Esophagus muscularis mucosa (tissue), 4 donors: Measurements from ENCODE around the gene BBS2. TPM values are rescaled to one million over a fixed set of nuclear protein-coding genes. Genes with fewer than 3 reads are reported as not detected.

Source experiments
- DNase-seq: peaks from one replicate; pipeline ENCODE4 v3.0.0-alpha.2; 2017; ENCODE audit errors: extremely low spot score
- H3K27ac ChIP-seq, 4 donors: fragments of 200-600 bp; sonication (generic); replicated peaks in 1 of 4; 1 replicate in 3 of 4; 2 replicates in 1 of 4; pipeline ENCODE4 v1.5.1; 2016 to 2019; ENCODE audit warnings: mild to moderate bottlenecking in 1 of 4
- H3K27me3 ChIP-seq, 4 donors: fragments of 200-600 bp; sonication (generic); one replicate each; pipeline versions ENCODE4 v1.5.1 to v1.6.0; 2016 to 2019
- H3K36me3 ChIP-seq, 4 donors: fragments of 200-600 bp; sonication (generic); one replicate each; pipeline ENCODE4 v1.5.1; 2016 to 2019
- H3K4me1 ChIP-seq, 4 donors: fragments of 200-600 bp; sonication (generic); one replicate each; pipeline ENCODE4 v1.5.1; 2016 to 2019
- H3K4me3 ChIP-seq, 4 donors: fragments of 200-600 bp; sonication (generic); 1 replicate in 2 of 4; 2 replicates in 2 of 4; pipeline ENCODE4 v1.5.1; 2016 to 2019; ENCODE audit warnings: mild to moderate bottlenecking in 4 of 4, moderate library complexity in 1 of 4
- H3K9me3 ChIP-seq, 4 donors: fragments of 200-600 bp; sonication (generic); 1 replicate in 3 of 4; 2 replicates in 1 of 4; pipeline ENCODE4 v1.5.1; 2016 to 2019
- EP300 ChIP-seq: sonication (generic); formaldehyde crosslinking; IDR thresholded peaks from one replicate; pipeline ENCODE4 v1.6.1; 2017; ENCODE audit warnings: antibody characterized with exemption
- POLR2A ChIP-seq: fragments of 450-650 bp; IDR thresholded peaks from one replicate; pipeline ENCODE4 v1.6.1; 2017; ENCODE audit warnings: antibody characterized with exemption, moderate library complexity, mild to moderate bottlenecking, low read depth
- POLR2AphosphoS5 ChIP-seq, 2 donors: sonication (generic); formaldehyde crosslinking; IDR thresholded peaks; one replicate each; pipeline ENCODE4 v1.6.1; 2017; ENCODE audit warnings: antibody characterized with exemption in 2 of 2
- WGBS: methylation state at CpG from one replicate; pipeline ENCODE4 v1.1.5; 2018; 5-methylcytosine and 5-hydroxymethylcytosine counted together
- intact Hi-C: fragments of 100-400 bp; cut with DNase I; formaldehyde crosslinking; loops from one replicate; pipeline ENCODE4 v1.15.1; 2023
- total RNA-seq, 4 donors: library from RNA; depleted of rRNA; stranded (reverse); fragments of >200 nt; gene quantifications; one replicate each; pipeline versions ENCODE4 v1.1.0 to v1.2.1, GENCODE V29; 2016
- TF ChIP-seq, protein P1 (sequence below), 3 experiments: fragments of 200-600 bp in 2 of 3; fragments of 450-650 bp in 1 of 3; sonication (generic) in 2 of 3; IDR thresholded peaks; one replicate each; pipeline ENCODE4 v1.5.1; 2017 to 2019; ENCODE audit warnings: antibody characterized with exemption in 3 of 3, mild to moderate bottlenecking in 2 of 3, moderate library complexity in 1 of 3

BBS2 gene
- total RNA-seq, 4 donors from 2014 or later, result 33.2 to 47.8 (median 39.0) TPM

DNA sequence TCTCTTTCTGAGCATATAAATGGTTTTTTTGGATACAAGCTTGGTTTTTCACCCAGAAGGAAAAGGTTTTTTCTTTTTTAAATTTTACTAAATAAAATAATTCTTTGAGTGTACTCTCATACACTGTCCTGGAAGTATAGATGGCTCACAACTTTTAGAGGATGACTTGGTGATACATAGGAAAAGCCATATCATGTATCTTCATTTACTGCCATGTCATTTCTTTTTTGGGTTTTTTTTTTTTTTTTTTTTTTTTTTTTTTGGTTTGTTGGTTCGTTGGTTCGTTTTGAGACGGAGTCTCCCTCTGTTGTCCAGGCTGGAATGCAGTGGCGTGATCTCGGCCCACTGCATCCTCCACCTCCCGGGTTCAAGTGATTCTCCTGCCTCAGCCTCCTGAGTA is 56.7 kb downstream of the BBS2 start:
- intact Hi-C loops, result no loop called here
- H3K36me3 ChIP-seq, result peaks cover 39 to 94% (median 83%) of the 10 kb centered on the region in 4 donors
- no peak for TF ChIP-seq EP300
- TF ChIP-seq, protein P1, sequence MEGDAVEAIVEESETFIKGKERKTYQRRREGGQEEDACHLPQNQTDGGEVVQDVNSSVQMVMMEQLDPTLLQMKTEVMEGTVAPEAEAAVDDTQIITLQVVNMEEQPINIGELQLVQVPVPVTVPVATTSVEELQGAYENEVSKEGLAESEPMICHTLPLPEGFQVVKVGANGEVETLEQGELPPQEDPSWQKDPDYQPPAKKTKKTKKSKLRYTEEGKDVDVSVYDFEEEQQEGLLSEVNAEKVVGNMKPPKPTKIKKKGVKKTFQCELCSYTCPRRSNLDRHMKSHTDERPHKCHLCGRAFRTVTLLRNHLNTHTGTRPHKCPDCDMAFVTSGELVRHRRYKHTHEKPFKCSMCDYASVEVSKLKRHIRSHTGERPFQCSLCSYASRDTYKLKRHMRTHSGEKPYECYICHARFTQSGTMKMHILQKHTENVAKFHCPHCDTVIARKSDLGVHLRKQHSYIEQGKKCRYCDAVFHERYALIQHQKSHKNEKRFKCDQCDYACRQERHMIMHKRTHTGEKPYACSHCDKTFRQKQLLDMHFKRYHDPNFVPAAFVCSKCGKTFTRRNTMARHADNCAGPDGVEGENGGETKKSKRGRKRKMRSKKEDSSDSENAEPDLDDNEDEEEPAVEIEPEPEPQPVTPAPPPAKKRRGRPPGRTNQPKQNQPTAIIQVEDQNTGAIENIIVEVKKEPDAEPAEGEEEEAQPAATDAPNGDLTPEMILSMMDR (IDR thresholded peaks at IDR 0.05), result no peak
- TF ChIP-seq POLR2AphosphoS5 (IDR thresholded peaks at IDR 0.05), result no peak
- TF ChIP-seq POLR2A, result no peak
- DNase-seq, result no peak
- H3K4me1 ChIP-seq, result no peaks in the 10 kb centered on the region
- WGBS, result 91% methylated on average over 6 of the region's 6 CpGs
- no peak overlapping the region for H3K27ac ChIP-seq
- no peaks in the 10 kb centered on the region for H3K27me3 ChIP-seq
- no peaks in the 10 kb centered on the region for H3K9me3 ChIP-seq
- H3K4me3 ChIP-seq, result no peak overlapping the region

DNA sequence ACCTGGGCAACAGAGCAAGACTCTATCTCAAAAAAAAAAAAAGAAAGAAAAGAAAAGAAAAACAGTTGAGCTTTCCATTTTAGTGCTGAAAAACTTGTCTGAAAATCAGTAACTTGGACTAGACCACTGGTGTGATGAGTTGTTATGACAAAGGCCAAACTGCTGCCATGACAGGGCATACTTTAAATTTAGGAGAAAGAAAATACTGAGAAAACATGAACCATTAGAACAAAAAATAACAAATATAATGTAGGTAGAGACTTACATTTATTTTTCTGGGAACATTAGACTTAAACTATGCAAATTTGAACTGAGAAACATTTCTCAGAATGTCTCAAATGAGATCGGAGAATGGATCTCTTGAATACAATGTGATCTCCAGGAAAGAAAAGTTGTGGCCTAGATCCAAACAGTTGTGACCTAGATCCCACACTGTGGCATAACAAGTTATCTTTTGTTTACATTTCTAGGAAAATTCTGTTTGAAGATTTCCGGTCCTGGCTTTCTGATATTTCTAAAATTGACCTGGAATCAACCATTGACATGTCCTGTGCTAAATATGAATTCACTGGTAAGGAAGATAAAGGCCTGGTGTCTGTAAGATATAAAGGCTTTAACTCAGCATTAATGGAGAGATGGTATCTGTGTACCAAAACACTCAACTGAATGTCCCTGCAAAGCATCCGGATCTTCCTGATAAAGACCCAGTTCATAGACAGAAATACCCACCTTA is 57.6 kb downstream of the BBS2 start:
- H3K27me3 ChIP-seq, result no peaks in the 10 kb centered on the region
- H3K36me3 ChIP-seq, result peaks cover 30 to 94% (median 82%) of the 10 kb centered on the region in 4 donors
- no peaks in the 10 kb centered on the region for H3K9me3 ChIP-seq
- TF ChIP-seq POLR2A, result no peak
- TF ChIP-seq EP300, result no peak
- TF ChIP-seq POLR2AphosphoS5 (IDR thresholded peaks at IDR 0.05), result no peak
- TF ChIP-seq, protein P1 (IDR thresholded peaks at IDR 0.05), result no peak
- H3K4me3 ChIP-seq, result no peak overlapping the region
- no peak overlapping the region for H3K27ac ChIP-seq
- no peaks in the 10 kb centered on the region for H3K4me1 ChIP-seq
- DNase-seq, result no peak
- intact Hi-C loops, result no loop called here
- WGBS, result 80% methylated on average over 3 of the region's 3 CpGs

DNA sequence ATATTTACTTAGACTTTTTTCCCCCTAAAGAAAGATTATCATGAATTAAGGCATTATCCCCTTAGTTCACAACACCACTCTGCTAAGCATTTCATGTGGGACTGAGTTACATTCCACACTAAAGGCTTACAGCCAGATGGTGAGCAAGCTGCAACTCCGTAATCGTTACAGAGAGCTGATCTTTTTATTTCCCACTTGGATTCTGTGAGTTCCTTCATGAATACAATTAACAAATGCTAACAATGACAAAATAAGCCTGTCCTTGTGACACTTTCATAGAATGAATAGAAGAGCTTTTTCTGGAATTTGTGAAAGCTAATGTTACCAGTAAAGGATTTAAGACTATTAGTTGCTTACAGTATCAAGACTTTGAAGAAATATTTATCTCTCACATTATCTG is 59.7 kb downstream of the BBS2 start:
- intact Hi-C loops, result no loop called here

DNA sequence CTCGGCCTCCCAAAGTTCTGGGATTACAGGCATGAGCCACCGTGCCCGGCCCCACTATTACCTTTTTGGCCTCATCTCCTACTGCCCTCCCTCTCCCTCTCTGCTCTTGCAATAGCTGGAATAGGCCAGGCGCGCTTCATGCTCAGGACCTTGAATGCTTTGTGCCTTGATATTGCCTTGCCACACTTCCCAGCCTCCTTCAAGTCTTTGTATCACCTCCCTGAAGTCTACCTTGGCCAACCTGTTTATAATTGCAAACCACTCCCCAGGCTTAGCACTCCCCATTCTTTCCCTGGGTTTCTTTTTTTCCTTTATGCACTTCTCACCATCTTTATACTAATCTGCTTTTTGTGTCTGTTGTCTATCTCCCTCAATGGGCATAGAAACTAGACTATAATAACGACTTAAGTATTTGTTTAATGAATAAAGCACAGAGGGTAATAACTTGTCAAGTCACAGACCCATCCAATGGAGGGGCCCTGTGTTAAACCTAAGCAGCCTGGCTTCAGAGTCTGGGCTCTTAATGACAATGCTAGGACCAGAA is 61.8 kb downstream of the BBS2 start:
- H3K27ac ChIP-seq, result no peak overlapping the region
- TF ChIP-seq POLR2A (no peak), EP300 (no peak), POLR2AphosphoS5 (IDR thresholded peaks at IDR 0.05) (no peak)
- TF ChIP-seq, protein P1 (IDR thresholded peaks at IDR 0.05), result no peak
- no peak overlapping the region for H3K4me3 ChIP-seq
- intact Hi-C loops, result no loop called here
- DNase-seq, result no peak
- H3K4me1 ChIP-seq, result peaks cover 2 to 11% (median 6%) of the 10 kb centered on the region in 4 donors
- no peaks in the 10 kb centered on the region for H3K9me3 ChIP-seq
- no peaks in the 10 kb centered on the region for H3K27me3 ChIP-seq
- 90% methylated on average over 6 of the region's 6 CpGs for WGBS
- H3K36me3 ChIP-seq, result peaks cover 30 to 94% (median 79%) of the 10 kb centered on the region in 4 donors

More for the DNA sequence above, 59.7 kb downstream of the BBS2 start:
- no peak for DNase-seq
- H3K27ac ChIP-seq, result no peak overlapping the region
- H3K9me3 ChIP-seq, result no peaks in the 10 kb centered on the region
- no peaks in the 10 kb centered on the region for H3K4me1 ChIP-seq
- TF ChIP-seq POLR2AphosphoS5 (IDR thresholded peaks at IDR 0.05), result no peak
- TF ChIP-seq POLR2A, result no peak
- TF ChIP-seq, protein P1 (IDR thresholded peaks at IDR 0.05), result no peak
- TF ChIP-seq EP300, result no peak
- 80% methylated on average over 2 of the region's 2 CpGs for WGBS
- no peaks in the 10 kb centered on the region for H3K27me3 ChIP-seq
- peaks cover 34 to 94% (median 81%) of the 10 kb centered on the region in 4 donors for H3K36me3 ChIP-seq
- H3K4me3 ChIP-seq, result no peak overlapping the region
